ENCODE data around the gene DNM3.

GRCh38 chr1:172140591-172140990 is 299.3 kb downstream of the DNM3 start:
- no peak for TF ChIP-seq CTCF (optimal IDR thresholded peaks at IDR 0.05 in 1 of 3, IDR thresholded peaks at IDR 0.05 in 1 of 3, conservative IDR thresholded peaks at IDR 0.05 in 1 of 3; ENCODE audit: extremely low read depth in 1 of 3, insufficient read depth in 2 of 3, low read length in 3 of 3)
- TF ChIP-seq EZH2 (IDR thresholded peaks at IDR 0.05; ENCODE audit: low read length): no peak
